Measurements from ENCODE around the gene PAQR7.

GRCh38 chr1:25815208-25816111 is 60.0 kb downstream of the PAQR7 start:
- TF ChIP-seq POLR2A (IDR thresholded peaks at IDR 0.05; ENCODE audit: low read length) (no peak), GATA1 (IDR thresholded peaks at IDR 0.05; ENCODE audit: low read depth, low read length) (no peak)

Data from erythroblast (primary cell).